ENCODE results near the gene PLXNA2. TPM values are rescaled to one million over a fixed set of nuclear protein-coding genes. Genes with fewer than 3 reads are reported as not detected.

PLXNA2 gene
- total RNA-seq, 8 experiments from 2014 or later: 14.3 to 50.5 (median 34.1) TPM

GRCh38 chr1:208203848-208204609, 40.2 kb downstream of the PLXNA2 start:
- no peak overlapping the region for H3K4me3 ChIP-seq
- WGBS, 10 experiments: 40 to 97% (median 81%) methylated on average over 1 to 7 of the region's 7 CpGs
- peaks cover 17 to 26% of the 10 kb centered on the region in 2 donors for H3K4me1 ChIP-seq (replicated peaks in 1 of 2)
- no peak overlapping the region for H3K27ac ChIP-seq
- peak in 3 of 8 experiments; percentile 16 to 54 (median 47) for ATAC-seq (replicated peaks in 6 of 8)
- in situ Hi-C loops (cut with MboI; ENCODE audit: low pct_unique_long_range_greater_than_20kb in 2 of 9, low sequenced_read_pairs in 9 of 9, unreplicated experiment in 9 of 9): no loop called here

- no peak overlapping the region for H3K27ac ChIP-seq
- peaks cover 25 to 30% of the 10 kb centered on the region in 2 donors for H3K4me1 ChIP-seq (replicated peaks in 1 of 2)
- peak in 3 of 8 experiments; percentile 36 to 71 (median 42) for ATAC-seq (replicated peaks in 6 of 8)
- no peak overlapping the region for H3K4me3 ChIP-seq
- in situ Hi-C loops (cut with MboI; ENCODE audit: low pct_unique_long_range_greater_than_20kb in 2 of 9, low sequenced_read_pairs in 9 of 9, unreplicated experiment in 9 of 9): no loop called here
- WGBS, 10 experiments: 31 to 100% (median 89%) methylated on average over 1 to 11 of the region's 13 CpGs; no CpG with 5 or more reads in 2 of the 10 experiments
Observed at GRCh38 chr1:208203127-208203847, 40.9 kb downstream of the PLXNA2 start.

- no peak for ATAC-seq (replicated peaks in 6 of 8)
- Histone ChIP-seq H3K4me3 (no peak overlapping the region), H3K4me1 (replicated peaks in 1 of 2) (peaks cover 33 to 34% of the 10 kb centered on the region in 2 donors), H3K27ac (no peak overlapping the region)
- in situ Hi-C loops (cut with MboI; ENCODE audit: low pct_unique_long_range_greater_than_20kb in 2 of 9, low sequenced_read_pairs in 9 of 9, unreplicated experiment in 9 of 9): no loop called here
- WGBS, 10 experiments: 50 to 100% (median 63%) methylated on average over 1 to 5 of the region's 5 CpGs; no CpG with 5 or more reads in 2 of the 10 experiments
Observed at GRCh38 chr1:208202333-208202995, 41.7 kb downstream of the PLXNA2 start.

GRCh38 chr1:208201229-208201628, 43.0 kb downstream of the PLXNA2 start:
- peak; percentile 8 to 88 (median 54) for ATAC-seq (replicated peaks in 6 of 8)
- Histone ChIP-seq H3K27ac (no peak overlapping the region), H3K4me1 (replicated peaks in 1 of 2) (peaks cover 39 to 40% of the 10 kb centered on the region in 2 donors), H3K4me3 (no peak overlapping the region)
- WGBS, 10 experiments: 0 to 89% (median 72%) methylated on average over 1 to 4 of the region's 4 CpGs; no CpG with 5 or more reads in 5 of the 10 experiments
- in situ Hi-C loops (cut with MboI; ENCODE audit: low pct_unique_long_range_greater_than_20kb in 2 of 9, low sequenced_read_pairs in 9 of 9, unreplicated experiment in 9 of 9): no loop called here

- in situ Hi-C loops (cut with MboI; ENCODE audit: low pct_unique_long_range_greater_than_20kb in 2 of 9, low sequenced_read_pairs in 9 of 9, unreplicated experiment in 9 of 9): no loop called here
- WGBS, 10 experiments: 87 to 100% (median 100%) methylated on average over 1 to 2 of the region's 2 CpGs; no CpG with 5 or more reads in 5 of the 10 experiments
- Histone ChIP-seq H3K27ac (no peak overlapping the region), H3K4me1 (replicated peaks in 1 of 2) (peaks cover 39 to 47% of the 10 kb centered on the region in 2 donors), H3K4me3 (no peak overlapping the region)
- no peak for ATAC-seq (replicated peaks in 6 of 8)
Observed at GRCh38 chr1:208200116-208200515, 44.1 kb downstream of the PLXNA2 start.

GRCh38 chr1:208198236-208198635, 45.9 kb downstream of the PLXNA2 start:
- peaks cover 42 to 54% of the 10 kb centered on the region in 2 donors for H3K4me1 ChIP-seq (replicated peaks in 1 of 2)
- ATAC-seq (replicated peaks in 6 of 8): peak in 5 of 8 experiments; percentile 75 to 91 (median 88)
- in situ Hi-C loops (cut with MboI; ENCODE audit: low pct_unique_long_range_greater_than_20kb in 2 of 9, low sequenced_read_pairs in 9 of 9, unreplicated experiment in 9 of 9): no loop called here
- WGBS, 10 experiments: 8 to 100% (median 26%) methylated on average over 2 to 8 of the region's 8 CpGs; no CpG with 5 or more reads in 4 of the 10 experiments
- peak overlapping the region in 1 of 2 donors; percentile 0 for H3K27ac ChIP-seq
- no peak overlapping the region for H3K4me3 ChIP-seq

GRCh38 chr1:208194944-208195343, 49.2 kb downstream of the PLXNA2 start:
- no peak for ATAC-seq (replicated peaks in 6 of 8)
- Histone ChIP-seq H3K27ac (no peak overlapping the region), H3K4me1 (replicated peaks in 1 of 2) (peaks cover 25 to 38% of the 10 kb centered on the region in 2 donors), H3K4me3 (no peak overlapping the region)
- in situ Hi-C loops (cut with MboI; ENCODE audit: low pct_unique_long_range_greater_than_20kb in 2 of 9, low sequenced_read_pairs in 9 of 9, unreplicated experiment in 9 of 9): no loop called here
- WGBS, 10 experiments: 50 to 100% (median 88%) methylated on average over 1 to 3 of the region's 3 CpGs; no CpG with 5 or more reads in 4 of the 10 experiments

- H3K4me1 ChIP-seq (replicated peaks in 1 of 2): peaks cover 18 to 27% of the 10 kb centered on the region in 2 donors
- WGBS, 10 experiments: 38 to 100% (median 100%) methylated on average over 1 to 2 of the region's 2 CpGs; no CpG with 5 or more reads in 2 of the 10 experiments
- no peak overlapping the region for H3K27ac ChIP-seq
- no peak for ATAC-seq (replicated peaks in 6 of 8)
- in situ Hi-C loops (cut with MboI; ENCODE audit: low pct_unique_long_range_greater_than_20kb in 2 of 9, low sequenced_read_pairs in 9 of 9, unreplicated experiment in 9 of 9): no loop called here
- H3K4me3 ChIP-seq: no peak overlapping the region
Observed at GRCh38 chr1:208192995-208193394, 51.2 kb downstream of the PLXNA2 start.

- no peak overlapping the region for H3K27ac ChIP-seq
- WGBS, 10 experiments: 80 to 100% (median 92%) methylated on average over 1 to 4 of the region's 4 CpGs; no CpG with 5 or more reads in 4 of the 10 experiments
- no peak overlapping the region for H3K4me3 ChIP-seq
- in situ Hi-C loops (cut with MboI; ENCODE audit: low pct_unique_long_range_greater_than_20kb in 2 of 9, low sequenced_read_pairs in 9 of 9, unreplicated experiment in 9 of 9): no loop called here
- ATAC-seq (replicated peaks in 6 of 8): no peak
- H3K4me1 ChIP-seq (replicated peaks in 1 of 2): peaks cover 14 to 22% of the 10 kb centered on the region in 2 donors
Observed at GRCh38 chr1:208190784-208191183, 53.4 kb downstream of the PLXNA2 start.

- Histone ChIP-seq H3K4me3 (no peak overlapping the region), H3K27ac (no peak overlapping the region), H3K4me1 (replicated peaks in 1 of 2) (peaks cover 22 to 28% of the 10 kb centered on the region in 2 donors)
- in situ Hi-C loops (cut with MboI; ENCODE audit: low pct_unique_long_range_greater_than_20kb in 2 of 9, low sequenced_read_pairs in 9 of 9, unreplicated experiment in 9 of 9): no loop called here
- no peak for ATAC-seq (replicated peaks in 6 of 8)
- 35 to 96% (median 79%) methylated on average over 2 to 4 of the region's 4 CpGs; no CpG with 5 or more reads in 3 of the 10 experiments for WGBS, 10 experiments
Observed at GRCh38 chr1:208189716-208190115, 54.5 kb downstream of the PLXNA2 start.

- H3K27ac ChIP-seq: no peak overlapping the region
- WGBS, 10 experiments: 50 to 100% (median 83%) methylated on average over 1 to 2 of the region's 2 CpGs; no CpG with 5 or more reads in 5 of the 10 experiments
- in situ Hi-C loops (cut with MboI; ENCODE audit: low pct_unique_long_range_greater_than_20kb in 2 of 9, low sequenced_read_pairs in 9 of 9, unreplicated experiment in 9 of 9): no loop called here
- ATAC-seq (replicated peaks in 6 of 8): peak in 2 of 8 experiments; percentile 35 to 39
- no peak overlapping the region for H3K4me3 ChIP-seq
- H3K4me1 ChIP-seq (replicated peaks in 1 of 2): peaks cover 27 to 28% of the 10 kb centered on the region in 2 donors
Observed at GRCh38 chr1:208189183-208189582, 55.0 kb downstream of the PLXNA2 start.

GRCh38 chr1:208188607-208189006, 55.6 kb downstream of the PLXNA2 start:
- Histone ChIP-seq H3K27ac (no peak overlapping the region), H3K4me1 (replicated peaks in 1 of 2) (peaks cover 26 to 30% of the 10 kb centered on the region in 2 donors), H3K4me3 (no peak overlapping the region)
- in situ Hi-C loops (cut with MboI; ENCODE audit: low pct_unique_long_range_greater_than_20kb in 2 of 9, low sequenced_read_pairs in 9 of 9, unreplicated experiment in 9 of 9): no loop called here
- WGBS, 10 experiments: 100% methylated on average over 1 of the region's 1 CpG; no CpG with 5 or more reads in 8 of the 10 experiments
- ATAC-seq (replicated peaks in 6 of 8): no peak

Measured in motor neuron (in vitro differentiated cells).